ENCODE measurements around the gene WDR38. TPM values are rescaled to one million over a fixed set of nuclear protein-coding genes. Genes with fewer than 3 reads are reported as not detected.

The WDR38 gene

DNA sequence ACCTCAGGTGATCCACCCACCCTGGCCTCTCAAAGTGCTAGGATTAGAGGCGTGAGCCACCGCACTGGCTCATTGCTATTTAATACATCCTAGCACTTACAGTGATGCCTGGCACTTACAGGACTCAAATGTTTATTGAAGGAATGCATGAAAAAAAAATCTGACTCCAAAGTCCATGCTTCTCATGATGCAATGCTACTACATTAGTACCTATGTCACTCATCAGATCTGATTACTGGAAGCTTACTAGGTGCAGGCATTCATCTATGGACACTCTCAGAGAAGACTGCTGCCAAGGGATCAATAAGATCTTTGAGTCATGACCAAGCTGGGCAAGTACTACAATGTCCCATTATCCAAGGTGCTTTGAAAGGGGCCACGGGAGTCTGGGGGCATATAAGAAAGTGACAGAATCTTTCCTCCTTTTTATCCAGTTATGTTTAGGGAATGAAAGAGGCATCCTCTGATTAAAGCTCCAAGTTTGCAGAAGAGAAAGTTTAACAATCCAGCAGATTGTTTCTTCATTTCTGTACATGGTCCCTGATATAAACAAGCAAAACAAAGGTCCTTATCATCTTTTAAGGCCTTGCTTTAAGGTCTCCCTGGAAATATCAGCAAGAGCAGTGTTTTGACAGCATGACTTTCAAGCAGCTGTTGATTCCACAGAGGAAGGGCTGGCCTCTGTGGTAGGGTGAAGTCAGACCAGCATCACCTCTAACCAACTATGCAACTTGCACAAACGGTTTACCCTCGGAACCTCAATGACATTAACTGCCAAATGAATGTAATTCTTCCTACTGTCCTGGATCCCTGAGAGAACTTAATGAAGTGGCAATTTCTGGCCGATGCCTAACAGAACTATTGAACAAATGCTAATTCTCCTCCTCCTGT is 44.6 kb downstream of the WDR38 start:
- Histone ChIP-seq H3K79me2 (ENCODE audit: control insufficient read depth, insufficient read depth, low read length) (no peaks in the 10 kb centered on the region), H3K79me1 (ENCODE audit: low read length) (no peaks in the 10 kb centered on the region), H3K4me2 (ENCODE audit: low read length) (no peak overlapping the region), H3K36me3 (ENCODE audit: control insufficient read depth, insufficient read depth, low read length) (no peaks in the 10 kb centered on the region), H2AK5ac (ENCODE audit: low read length) (no peak overlapping the region), H3K27me3 (ENCODE audit: insufficient read depth, low read length, poor library complexity) (no peaks in the 10 kb centered on the region), H2BK120ac (ENCODE audit: low read depth, low read length) (no peak overlapping the region), H3K27ac (ENCODE audit: low read depth, low read length) (no peak overlapping the region), H3K56ac (ENCODE audit: low read length) (no peak overlapping the region), H3K4me1 (ENCODE audit: control insufficient read depth, low read depth, low read length) (no peaks in the 10 kb centered on the region), H3K23ac (ENCODE audit: low read length) (peak overlapping the region; percentile 15), H2BK15ac (replicated peaks; ENCODE audit: low read depth) (no peak overlapping the region), H3K4ac (ENCODE audit: low read depth, low read length) (no peak overlapping the region), H4K5ac (ENCODE audit: low read length) (no peak overlapping the region), H3K18ac (ENCODE audit: low read length) (no peak overlapping the region), H3K9ac (ENCODE audit: low read length) (no peak overlapping the region), H2BK5ac (ENCODE audit: low read length) (no peak overlapping the region), H4K8ac (ENCODE audit: low read depth, low read length) (no peak overlapping the region), H3K4me3 (ENCODE audit: low read length) (no peak overlapping the region)
- WGBS (ENCODE audit: extremely low coverage, insufficient coverage, low lambda C conversion rate): no CpG with 5 or more reads among the region's 6 CpGs
- DNase-seq: no peak

GRCh38 chr9:124899845-124900244 is 46.6 kb downstream of the WDR38 start:
- no peaks in the 10 kb centered on the region for H3K27me3 ChIP-seq (ENCODE audit: insufficient read depth, low read length, poor library complexity)
- no peak overlapping the region for H2AK5ac ChIP-seq (ENCODE audit: low read length)
- no peak overlapping the region for H2BK120ac ChIP-seq (ENCODE audit: low read depth, low read length)
- H3K27ac ChIP-seq (ENCODE audit: low read depth, low read length): no peak overlapping the region
- H3K18ac ChIP-seq (ENCODE audit: low read length): no peak overlapping the region
- no peak overlapping the region for H3K4ac ChIP-seq (ENCODE audit: low read depth, low read length)
- no peak overlapping the region for H4K5ac ChIP-seq (ENCODE audit: low read length)
- H3K4me2 ChIP-seq (ENCODE audit: low read length): no peak overlapping the region
- no peak overlapping the region for H2BK5ac ChIP-seq (ENCODE audit: low read length)
- no peak overlapping the region for H3K4me3 ChIP-seq (ENCODE audit: low read length)
- no peak overlapping the region for H3K56ac ChIP-seq (ENCODE audit: low read length)
- no peaks in the 10 kb centered on the region for H3K4me1 ChIP-seq (ENCODE audit: control insufficient read depth, low read depth, low read length)
- WGBS (ENCODE audit: extremely low coverage, insufficient coverage, low lambda C conversion rate): no CpG with 5 or more reads among the region's 9 CpGs
- no peak overlapping the region for H4K8ac ChIP-seq (ENCODE audit: low read depth, low read length)
- H3K36me3 ChIP-seq (ENCODE audit: control insufficient read depth, insufficient read depth, low read length): no peaks in the 10 kb centered on the region
- H3K79me1 ChIP-seq (ENCODE audit: low read length): no peaks in the 10 kb centered on the region
- no peak overlapping the region for H3K9ac ChIP-seq (ENCODE audit: low read length)
- H3K23ac ChIP-seq (ENCODE audit: low read length): no peak overlapping the region
- no peak overlapping the region for H2BK15ac ChIP-seq (replicated peaks; ENCODE audit: low read depth)
- H3K79me2 ChIP-seq (ENCODE audit: control insufficient read depth, insufficient read depth, low read length): no peaks in the 10 kb centered on the region
- DNase-seq: no peak

- no CpG with 5 or more reads among the region's 1 CpG for WGBS (ENCODE audit: extremely low coverage, insufficient coverage, low lambda C conversion rate)
- H3K4ac ChIP-seq (ENCODE audit: low read depth, low read length): no peak overlapping the region
These were observed 53.7 kb downstream of the WDR38 start for GRCh38 chr9:124906966-124907365.

More at GRCh38 chr9:124906966-124907365, 53.7 kb downstream of the WDR38 start:
- no peak overlapping the region for H3K4me3 ChIP-seq (ENCODE audit: low read length)
- H3K27ac ChIP-seq (ENCODE audit: low read depth, low read length): no peak overlapping the region
- no peak overlapping the region for H4K8ac ChIP-seq (ENCODE audit: low read depth, low read length)
- no peak overlapping the region for H3K23ac ChIP-seq (ENCODE audit: low read length)
- H2BK120ac ChIP-seq (ENCODE audit: low read depth, low read length): no peak overlapping the region
- H2BK15ac ChIP-seq (replicated peaks; ENCODE audit: low read depth): no peak overlapping the region
- no peak overlapping the region for H2AK5ac ChIP-seq (ENCODE audit: low read length)
- no peak overlapping the region for H3K18ac ChIP-seq (ENCODE audit: low read length)
- H3K4me2 ChIP-seq (ENCODE audit: low read length): no peak overlapping the region
- H3K4me1 ChIP-seq (ENCODE audit: control insufficient read depth, low read depth, low read length): no peaks in the 10 kb centered on the region
- H3K9ac ChIP-seq (ENCODE audit: low read length): no peak overlapping the region
- H3K79me1 ChIP-seq (ENCODE audit: low read length): no peaks in the 10 kb centered on the region
- no peak overlapping the region for H2BK5ac ChIP-seq (ENCODE audit: low read length)
- no peaks in the 10 kb centered on the region for H3K79me2 ChIP-seq (ENCODE audit: control insufficient read depth, insufficient read depth, low read length)
- DNase-seq: no peak
- H3K56ac ChIP-seq (ENCODE audit: low read length): no peak overlapping the region
- no peak overlapping the region for H4K5ac ChIP-seq (ENCODE audit: low read length)
- no peaks in the 10 kb centered on the region for H3K27me3 ChIP-seq (ENCODE audit: insufficient read depth, low read length, poor library complexity)
- H3K36me3 ChIP-seq (ENCODE audit: control insufficient read depth, insufficient read depth, low read length): no peaks in the 10 kb centered on the region

Small RNA genes within 50 kb of the gene (small RNA-seq; reads per million reads assigned to genes)
- not detected for gene RNU4-82P (ENCODE audit: insufficient read depth)

All from mesendoderm (in vitro differentiated cells).